HepG2 (cell line): ENCODE results near the gene NBPF1. TPM values are rescaled to one million over a fixed set of nuclear protein-coding genes. Genes with fewer than 3 reads are reported as not detected.
"Not testable (repeated sequence)": the region's sequence is repeated elsewhere in the genome, so short reads cannot be mapped to it uniquely, and the experiment has no call there.

Experiments
- BCL6 ChIP-seq: IDR thresholded peaks from 2 replicates; pipeline ENCODE4 v1.6.1; 2016; ENCODE audit warnings: missing genetic modification reagents, missing compliant biosample characterization
- CEBPB ChIP-seq: IDR thresholded peaks from 2 replicates; pipeline ENCODE4 v1.6.1; 2011; ENCODE audit warnings: low read depth, low read length, improper control_type of control experiment, borderline replicate concordance
- FOXK2 ChIP-seq: fragments of 450-650 bp; IDR thresholded peaks from 2 replicates; pipeline ENCODE4 v1.6.1; 2016
- FOXO1 ChIP-seq: sonication (generic); formaldehyde crosslinking; IDR thresholded peaks from 2 replicates; pipeline ENCODE4 v1.4.0; 2020; ENCODE audit warnings: missing genetic modification reagents
- HMG20A ChIP-seq: IDR thresholded peaks from 2 replicates; pipeline ENCODE4 v1.6.1; 2016; ENCODE audit warnings: borderline replicate concordance
- MED1 ChIP-seq: sonication (generic); formaldehyde crosslinking; IDR thresholded peaks from 2 replicates; pipeline ENCODE4 v1.4.0; 2020; ENCODE audit warnings: missing genetic modification reagents
- NCOA2 ChIP-seq: sonication (generic); formaldehyde crosslinking; IDR thresholded peaks from 2 replicates; pipeline ENCODE4 v1.8.0; 2022; ENCODE audit warnings: inconsistent platforms
- NR2F1 ChIP-seq, 2 experiments: fragments of 450-650 bp in 1 of 2; formaldehyde crosslinking in 1 of 2; IDR thresholded peaks; 2 replicates each; pipeline versions ENCODE4 v1.5.0 to v1.6.1; 2016 to 2020; ENCODE audit warnings: mild to moderate bottlenecking in 1 of 2, missing compliant biosample characterization in 1 of 2, missing genetic modification reagents in 1 of 2, moderate library complexity in 1 of 2
- PAF1 ChIP-seq: IDR thresholded peaks from 2 replicates; pipeline ENCODE4 v1.6.1; 2016; ENCODE audit warnings: missing genetic modification reagents, missing compliant biosample characterization
- PHB2 ChIP-seq: fragments of 450-650 bp; IDR thresholded peaks from 2 replicates; pipeline ENCODE4 v1.6.1; 2018; ENCODE audit not compliant: partially characterized antibody
- RXRB ChIP-seq: IDR thresholded peaks from 2 replicates; pipeline ENCODE4 v1.6.1; 2016; ENCODE audit warnings: borderline replicate concordance, missing genetic modification reagents, missing compliant biosample characterization
- THAP11 ChIP-seq: IDR thresholded peaks from 2 replicates; pipeline ENCODE4 v1.6.1; 2016; ENCODE audit warnings: missing biosample characterization, missing genetic modification reagents
- ZBTB40 ChIP-seq, 2 experiments: fragments of 450-650 bp in 1 of 2; sonication (generic) in 1 of 2; formaldehyde crosslinking in 1 of 2; IDR thresholded peaks; 2 replicates each; pipeline versions ENCODE4 v1.6.1 to v1.8.0; 2016 to 2022; ENCODE audit warnings: antibody characterized with exemption in 1 of 2, mild to moderate bottlenecking in 1 of 2, missing genetic modification reagents in 1 of 2
- polyA plus RNA-seq, 8 experiments: library from polyadenylated mRNA; depleted of rRNA in 3 of 8; stranded (reverse) in 7 of 8; unstranded in 1 of 8; fragments of >200 nt; fragmentation: Illumina TruSeq in 4 of 8; extraction: Trizol in 4 of 8; gene quantifications; 2 replicates each; pipeline versions ENCODE4 v1.2.1 to v1.2.3, GENCODE V29; 2011 to 2016; ENCODE audit warnings: low read depth in 4 of 8, missing spikeins in 1 of 8, mixed read lengths in 1 of 8; ENCODE audit not compliant: insufficient read depth in 1 of 8
- total RNA-seq, 5 experiments: library from RNA; depleted of rRNA; stranded (reverse); fragments of >200 nt; fragmentation: Illumina TruSeq; extraction: Trizol; gene quantifications; 2 replicates each; pipeline ENCODE4 v1.2.3, GENCODE V29; 2016; ENCODE audit warnings: low read depth in 1 of 5
- TF ChIP-seq, protein P1 (sequence below): sonication (generic); formaldehyde crosslinking; IDR thresholded peaks from 2 replicates; pipeline ENCODE4 v1.4.0; 2020; ENCODE audit warnings: missing genetic modification reagents, borderline replicate concordance
- TF ChIP-seq, protein P2 (sequence below): sonication (generic); formaldehyde crosslinking; IDR thresholded peaks from 2 replicates; pipeline ENCODE4 v1.4.0; 2020; ENCODE audit warnings: missing genetic modification reagents

Gene NBPF1
- total and polyA plus RNA-seq, 2 of the 13 experiments (the other 11 are each of a cell fraction or from before 2014, with no cell fraction given), result 30.3 to 35.6 TPM

- TF ChIP-seq, protein P1, sequence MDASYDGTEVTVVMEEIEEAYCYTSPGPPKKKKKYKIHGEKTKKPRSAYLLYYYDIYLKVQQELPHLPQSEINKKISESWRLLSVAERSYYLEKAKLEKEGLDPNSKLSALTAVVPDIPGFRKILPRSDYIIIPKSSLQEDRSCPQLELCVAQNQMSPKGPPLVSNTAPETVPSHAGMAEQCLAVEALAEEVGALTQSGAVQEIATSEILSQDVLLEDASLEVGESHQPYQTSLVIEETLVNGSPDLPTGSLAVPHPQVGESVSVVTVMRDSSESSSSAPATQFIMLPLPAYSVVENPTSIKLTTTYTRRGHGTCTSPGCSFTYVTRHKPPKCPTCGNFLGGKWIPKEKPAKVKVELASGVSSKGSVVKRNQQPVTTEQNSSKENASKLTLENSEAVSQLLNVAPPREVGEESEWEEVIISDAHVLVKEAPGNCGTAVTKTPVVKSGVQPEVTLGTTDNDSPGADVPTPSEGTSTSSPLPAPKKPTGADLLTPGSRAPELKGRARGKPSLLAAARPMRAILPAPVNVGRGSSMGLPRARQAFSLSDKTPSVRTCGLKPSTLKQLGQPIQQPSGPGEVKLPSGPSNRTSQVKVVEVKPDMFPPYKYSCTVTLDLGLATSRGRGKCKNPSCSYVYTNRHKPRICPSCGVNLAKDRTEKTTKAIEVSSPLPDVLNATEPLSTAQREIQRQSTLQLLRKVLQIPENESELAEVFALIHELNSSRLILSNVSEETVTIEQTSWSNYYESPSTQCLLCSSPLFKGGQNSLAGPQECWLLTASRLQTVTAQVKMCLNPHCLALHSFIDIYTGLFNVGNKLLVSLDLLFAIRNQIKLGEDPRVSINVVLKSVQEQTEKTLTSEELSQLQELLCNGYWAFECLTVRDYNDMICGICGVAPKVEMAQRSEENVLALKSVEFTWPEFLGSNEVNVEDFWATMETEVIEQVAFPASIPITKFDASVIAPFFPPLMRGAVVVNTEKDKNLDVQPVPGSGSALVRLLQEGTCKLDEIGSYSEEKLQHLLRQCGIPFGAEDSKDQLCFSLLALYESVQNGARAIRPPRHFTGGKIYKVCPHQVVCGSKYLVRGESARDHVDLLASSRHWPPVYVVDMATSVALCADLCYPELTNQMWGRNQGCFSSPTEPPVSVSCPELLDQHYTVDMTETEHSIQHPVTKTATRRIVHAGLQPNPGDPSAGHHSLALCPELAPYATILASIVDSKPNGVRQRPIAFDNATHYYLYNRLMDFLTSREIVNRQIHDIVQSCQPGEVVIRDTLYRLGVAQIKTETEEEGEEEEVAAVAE (CRISPR knock-in tag), result peak; percentile 64; the same call in 1 of the 2 replicates
- TF ChIP-seq NR2F1 (CRISPR knock-in tag; IDR thresholded peaks at IDR 0.05) (peak in 1 of 2 experiments; percentile 32; a peak in 1 of 4 replicates), MED1 (CRISPR knock-in tag) (peak; percentile 53), NCOA2 (CRISPR knock-in tag) (peak; percentile 53; the same call in 1 of the 2 replicates), PHB2 (peak; percentile 43), RXRB (peak; percentile 55; the same call in 1 of the 2 replicates), FOXO1 (CRISPR knock-in tag) (0 out of 2 replicates have a peak, but pooled peaks have one; percentile 37), THAP11 (CRISPR knock-in tag) (peak; percentile 57), CEBPB (peak; percentile 64; the same call in 1 of the 2 replicates), PAF1 (CRISPR knock-in tag) (0 out of 2 replicates have a peak, but pooled peaks have one; percentile 60), ZBTB40 (IDR thresholded peaks at IDR 0.05) (0 out of 2 replicates have a peak, but pooled peaks have one; percentile 20), HMG20A (peak; percentile 59; the same call in 1 of the 2 replicates), BCL6 (CRISPR knock-in tag) (peak; percentile 47; the same call in 1 of the 2 replicates), FOXK2 (0 out of 2 replicates have a peak, but pooled peaks have one; percentile 51)
- TF ChIP-seq, protein P2, sequence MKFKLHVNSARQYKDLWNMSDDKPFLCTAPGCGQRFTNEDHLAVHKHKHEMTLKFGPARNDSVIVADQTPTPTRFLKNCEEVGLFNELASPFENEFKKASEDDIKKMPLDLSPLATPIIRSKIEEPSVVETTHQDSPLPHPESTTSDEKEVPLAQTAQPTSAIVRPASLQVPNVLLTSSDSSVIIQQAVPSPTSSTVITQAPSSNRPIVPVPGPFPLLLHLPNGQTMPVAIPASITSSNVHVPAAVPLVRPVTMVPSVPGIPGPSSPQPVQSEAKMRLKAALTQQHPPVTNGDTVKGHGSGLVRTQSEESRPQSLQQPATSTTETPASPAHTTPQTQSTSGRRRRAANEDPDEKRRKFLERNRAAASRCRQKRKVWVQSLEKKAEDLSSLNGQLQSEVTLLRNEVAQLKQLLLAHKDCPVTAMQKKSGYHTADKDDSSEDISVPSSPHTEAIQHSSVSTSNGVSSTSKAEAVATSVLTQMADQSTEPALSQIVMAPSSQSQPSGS (CRISPR knock-in tag), result peak; percentile 36; the same call in 1 of the 2 replicates
- TF ChIP-seq ZBTB40 (CRISPR knock-in tag; IDR thresholded peaks at IDR 0.05), result not testable (repeated sequence)
Measured at GRCh38 chr1:16651560-16651959, 38.2 kb upstream of the NBPF1 start (continued).
